Activated CD4-positive, CD25-positive, alpha-beta regulatory T cell treated with anti-CD3 and anti-CD28 coated beads, Interleukin-2, amount 50 U/mL, for 72 hours (primary cell): Measurements from ENCODE around the gene HMX3.
A peak's percentile ranks its signal among the peaks of the same experiment; 100 is the strongest.
"Not testable (repeated sequence)": the region's sequence is repeated elsewhere in the genome, so short reads cannot be mapped to it uniquely, and the experiment has no call there.

Experiments used
- DNase-seq: peaks from one replicate; pipeline ENCODE4 v3.0.0; 2021

The HMX3 gene

GRCh38 chr10:123149162-123149567 is 13.4 kb downstream of the HMX3 start:
- DNase-seq, result no peak

- peak; percentile 57 for DNase-seq
Measured at GRCh38 chr10:123149568-123150270, 13.9 kb downstream of the HMX3 start.

GRCh38 chr10:123150271-123150985 is 14.7 kb downstream of the HMX3 start:
- DNase-seq, result peak; percentile 52

- no peak for DNase-seq
Measured at GRCh38 chr10:123150986-123151736, 15.4 kb downstream of the HMX3 start.

GRCh38 chr10:123151737-123152135 is 16.0 kb downstream of the HMX3 start:
- no peak for DNase-seq

GRCh38 chr10:123153486-123154091 is 17.8 kb downstream of the HMX3 start:
- DNase-seq, result no peak

- peak; percentile 88 for DNase-seq
Measured at GRCh38 chr10:123154092-123154710, 18.4 kb downstream of the HMX3 start, which contains the start of gene BUB3. Gene BUB3, plus strand, starts transcription at chr10:123154402. Its CDS starts 516 bp downstream, at chr10:123154918.

GRCh38 chr10:123154711-123155505 is 19.1 kb downstream of the HMX3 start:
- DNase-seq, result peak; percentile 69

GRCh38 chr10:123156078-123156477 is 20.3 kb downstream of the HMX3 start:
- DNase-seq, result no peak

GRCh38 chr10:123157210-123157609 is 21.4 kb downstream of the HMX3 start:
- DNase-seq, result no peak

GRCh38 chr10:123158682-123159081 is 22.9 kb downstream of the HMX3 start:
- DNase-seq, result no peak

- no peak for DNase-seq
Measured at GRCh38 chr10:123160311-123160980, 24.7 kb downstream of the HMX3 start.

- no peak for DNase-seq
Measured at GRCh38 chr10:123164319-123164718, 28.5 kb downstream of the HMX3 start.

GRCh38 chr10:123165445-123166072 is 29.8 kb downstream of the HMX3 start:
- DNase-seq, result no peak

- no peak for DNase-seq
Measured at GRCh38 chr10:123166618-123167017, 30.8 kb downstream of the HMX3 start.

GRCh38 chr10:123170961-123171360 is 35.2 kb downstream of the HMX3 start:
- no peak for DNase-seq

GRCh38 chr10:123171616-123172015 is 35.8 kb downstream of the HMX3 start:
- not testable (repeated sequence) for DNase-seq

GRCh38 chr10:123175389-123176387 is 39.9 kb downstream of the HMX3 start:
- no peak for DNase-seq

GRCh38 chr10:123178390-123178789 is 42.6 kb downstream of the HMX3 start:
- DNase-seq, result not testable (repeated sequence)
